Progenitor cell of endocrine pancreas (in vitro differentiated cells): ENCODE measurements around the gene FSIP2. TPM values are rescaled to one million over a fixed set of nuclear protein-coding genes. Genes with fewer than 3 reads are reported as not detected.

Experiments
- DNase-seq: peaks from one replicate; pipeline ENCODE4 v3.0.0; 2021; ENCODE audit warnings: low spot score; ENCODE audit not compliant: unreplicated experiment
- H3K27ac Mint-ChIP-seq: 2 replicates; pipeline ENCODE4 v1.8.0; 2021; ENCODE audit warnings: mild to moderate bottlenecking, moderate library complexity, mixed read lengths
- H3K27me3 Mint-ChIP-seq: 2 replicates; pipeline ENCODE4 v1.8.0; 2021; ENCODE audit warnings: mixed read lengths
- H3K36me3 Mint-ChIP-seq: 2 replicates; pipeline ENCODE4 v1.8.0; 2022; ENCODE audit warnings: mixed read lengths; ENCODE audit not compliant: insufficient read depth
- H3K4me1 Mint-ChIP-seq: 2 replicates; pipeline ENCODE4 v1.8.0; 2021; ENCODE audit warnings: low read depth, mixed read lengths
- H3K4me3 Mint-ChIP-seq: 2 replicates; pipeline ENCODE4 v1.8.0; 2021; ENCODE audit warnings: low read depth, mild to moderate bottlenecking, moderate library complexity, mixed read lengths
- H3K9me3 Mint-ChIP-seq: 2 replicates; pipeline ENCODE4 v1.8.0; 2021; ENCODE audit warnings: low read depth, mixed read lengths
- CTCF ChIP-seq: fragments of 200-600 bp; sonication (generic); IDR thresholded peaks from one replicate; pipeline ENCODE4 v1.5.0; 2021; ENCODE audit warnings: antibody characterized with exemption, mild to moderate bottlenecking; ENCODE audit not compliant: unreplicated experiment
- total RNA-seq: library from RNA; stranded (reverse); gene quantifications from 2 replicates; pipeline ENCODE4 v1.2.1, GENCODE V29; 2021

The FSIP2 gene
- total RNA-seq, 1 donor from 2014 or later, result 19.4 TPM

DNA sequence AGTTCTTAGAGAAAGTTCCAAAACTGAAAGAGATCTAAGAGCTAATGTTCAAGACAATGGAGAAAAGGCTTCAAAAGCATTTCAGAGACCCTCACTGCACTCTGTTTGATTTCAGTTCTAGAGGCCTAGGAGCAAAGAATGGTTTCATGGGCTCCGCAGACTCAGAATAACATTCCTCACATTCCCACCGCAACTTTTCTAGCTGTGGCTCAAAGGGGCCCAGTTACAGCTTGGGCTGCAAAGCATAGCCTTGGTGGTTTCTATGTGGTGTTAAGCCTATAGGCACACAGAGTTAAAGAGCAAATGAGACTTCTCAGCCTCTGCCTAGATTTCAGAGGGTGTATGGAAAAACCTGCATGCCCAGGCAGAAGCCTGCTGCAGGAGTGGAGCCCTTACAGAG is 73.0 kb downstream of the FSIP2 start:
- no peak for TF ChIP-seq CTCF
- Mint-ChIP-seq H3K27me3 (peaks cover 20% of the 10 kb centered on the region), H3K27ac (no peak overlapping the region), H3K9me3 (peaks cover 25% of the 10 kb centered on the region), H3K4me3 (no peak overlapping the region), H3K36me3 (peaks cover 15% of the 10 kb centered on the region), H3K4me1 (peaks cover 6% of the 10 kb centered on the region)
- no peak for DNase-seq

DNA sequence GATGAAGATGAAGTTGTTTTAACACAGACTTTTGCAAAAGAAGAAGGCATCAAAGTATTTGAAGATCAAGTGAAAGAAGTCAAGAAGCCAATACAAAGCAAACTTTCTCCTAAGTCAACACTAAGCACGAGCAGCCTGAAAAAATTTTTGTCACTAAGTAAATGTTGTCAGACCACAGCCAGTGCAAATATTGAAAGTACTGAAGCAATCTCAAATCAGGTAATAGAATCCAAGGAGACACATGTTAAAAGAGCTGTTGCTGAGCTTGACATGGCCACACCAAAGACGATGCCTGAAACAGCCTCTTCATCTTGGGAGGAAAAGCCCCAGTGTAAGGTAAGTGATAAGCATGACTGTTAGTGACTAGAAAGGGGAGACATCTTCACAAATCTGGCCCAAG is 75.1 kb downstream of the FSIP2 start:
- Mint-ChIP-seq H3K27me3 (peaks cover 18% of the 10 kb centered on the region), H3K4me3 (no peak overlapping the region), H3K9me3 (peaks cover 27% of the 10 kb centered on the region), H3K36me3 (peaks cover 12% of the 10 kb centered on the region), H3K4me1 (peaks cover 6% of the 10 kb centered on the region), H3K27ac (no peak overlapping the region)
- DNase-seq, result no peak
- TF ChIP-seq CTCF, result no peak

DNA sequence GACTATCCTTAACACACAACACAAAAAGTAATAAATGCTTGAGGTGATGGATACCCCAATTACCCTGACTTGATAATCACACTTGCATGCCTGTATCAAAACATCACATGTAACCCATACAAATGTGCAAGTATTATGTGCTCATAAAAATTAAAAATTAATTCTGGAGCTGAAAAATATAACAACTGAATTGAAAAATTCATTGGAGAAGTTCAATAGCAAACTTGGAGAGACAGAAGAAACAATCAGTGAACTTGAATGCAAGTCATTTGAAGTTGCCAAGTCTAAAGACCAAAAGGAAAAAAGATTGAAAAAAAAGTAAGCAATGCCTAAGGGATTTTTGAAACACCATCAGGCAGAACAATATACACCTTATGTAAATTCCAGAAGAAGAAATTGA is 79.4 kb downstream of the FSIP2 start:
- H3K27me3 Mint-ChIP-seq, result peaks cover 4% of the 10 kb centered on the region
- DNase-seq, result no peak
- no peak for TF ChIP-seq CTCF
- H3K4me1 Mint-ChIP-seq, result peaks cover 6% of the 10 kb centered on the region
- H3K4me3 Mint-ChIP-seq, result no peak overlapping the region
- H3K27ac Mint-ChIP-seq, result no peak overlapping the region
- H3K9me3 Mint-ChIP-seq, result peaks cover 32% of the 10 kb centered on the region
- H3K36me3 Mint-ChIP-seq, result peaks cover 10% of the 10 kb centered on the region

DNA sequence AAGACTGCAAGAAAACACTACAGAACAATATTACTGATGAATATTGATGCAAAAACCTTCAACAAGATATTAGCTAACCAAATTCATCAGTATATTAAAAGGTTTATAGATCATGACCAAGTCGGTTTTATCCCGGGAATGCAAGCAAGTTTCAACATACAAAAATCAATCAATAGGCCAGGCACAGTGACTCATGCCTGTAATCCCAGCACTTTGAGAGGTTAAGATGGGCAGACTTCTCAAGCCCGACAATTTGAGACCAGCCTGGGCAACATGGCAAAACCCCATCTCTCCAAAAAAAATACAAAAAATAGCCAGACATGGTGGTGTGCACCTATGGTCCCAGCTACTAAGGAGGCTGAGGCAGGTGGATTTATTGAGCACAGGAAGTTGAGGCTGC is 82.9 kb downstream of the FSIP2 start:
- H3K9me3 Mint-ChIP-seq, result peaks cover 28% of the 10 kb centered on the region
- no peak for TF ChIP-seq CTCF
- no peak for DNase-seq
- H3K27me3 Mint-ChIP-seq, result no peaks in the 10 kb centered on the region
- H3K27ac Mint-ChIP-seq, result no peak overlapping the region
- peaks cover 5% of the 10 kb centered on the region for H3K36me3 Mint-ChIP-seq
- H3K4me1 Mint-ChIP-seq, result no peaks in the 10 kb centered on the region
- H3K4me3 Mint-ChIP-seq, result no peak overlapping the region

DNA sequence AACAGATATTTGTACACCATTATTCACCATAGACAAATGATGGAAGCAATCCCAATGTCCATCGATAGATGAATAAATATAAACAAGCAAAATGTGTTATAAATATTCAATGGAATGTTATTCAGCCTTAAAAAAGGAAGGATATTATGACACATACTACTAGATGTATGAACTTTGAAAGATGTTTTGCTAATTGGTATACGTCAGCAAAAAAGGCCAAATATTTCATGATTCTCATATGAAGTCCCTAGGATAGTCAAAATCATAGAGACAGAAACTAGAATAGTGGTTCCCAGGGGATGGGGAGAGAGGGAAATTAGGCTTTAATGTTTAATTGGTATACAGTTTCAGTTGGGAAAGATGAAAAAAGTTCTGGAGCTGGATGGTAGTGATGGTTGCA is 85.2 kb downstream of the FSIP2 start:
- no peaks in the 10 kb centered on the region for H3K4me1 Mint-ChIP-seq
- peaks cover 16% of the 10 kb centered on the region for H3K9me3 Mint-ChIP-seq

More for the DNA sequence above, 85.2 kb downstream of the FSIP2 start:
- Mint-ChIP-seq H3K27ac (no peak overlapping the region), H3K27me3 (no peaks in the 10 kb centered on the region), H3K36me3 (peaks cover 5% of the 10 kb centered on the region), H3K4me3 (no peak overlapping the region)
- no peak for DNase-seq
- TF ChIP-seq CTCF, result no peak
